ENCODE measurements around the gene MINDY4. TPM values are rescaled to one million over a fixed set of nuclear protein-coding genes. Genes with fewer than 3 reads are reported as not detected.

MINDY4 gene
- polyA plus RNA-seq, 3 donors: 0.15 to 0.17 TPM; not detected in 1

- Histone ChIP-seq H3K27me3 (ENCODE audit: control insufficient read depth in 2 of 2, insufficient read depth in 2 of 2, low read length in 2 of 2) (no peaks in the 10 kb centered on the region), H3K4me2 (replicated peaks; ENCODE audit: extremely low read depth, low read length, poor library complexity, severe bottlenecking) (no peak overlapping the region), H3K4me3 (replicated peaks in 1 of 3; ENCODE audit: low read depth in 2 of 3, low read length in 3 of 3) (no peak overlapping the region), H3K36me3 (replicated peaks in 1 of 2; ENCODE audit: control insufficient read depth in 1 of 2, insufficient read depth in 2 of 2, low read length in 2 of 2) (no peaks in the 10 kb centered on the region), H2AFZ (ENCODE audit: insufficient read depth, low read depth, low read length, poor library complexity, severe bottlenecking) (no peak overlapping the region), H3K4me1 (ENCODE audit: control insufficient read depth in 1 of 2, insufficient read depth in 2 of 2, low read length in 2 of 2) (no peaks in the 10 kb centered on the region), H3K9me3 (replicated peaks in 1 of 2; ENCODE audit: control insufficient read depth in 1 of 2, insufficient read depth in 1 of 2, low read length in 2 of 2) (no peaks in the 10 kb centered on the region), H4K20me1 (ENCODE audit: insufficient read depth, low read length) (no peaks in the 10 kb centered on the region), H3K27ac (ENCODE audit: low read depth in 1 of 2, low read length in 2 of 2) (no peak overlapping the region), H3K79me2 (ENCODE audit: insufficient read depth, low read length) (no peaks in the 10 kb centered on the region), H3K9ac (ENCODE audit: insufficient read depth, low read length, poor library complexity, severe bottlenecking) (no peak overlapping the region)
- DNase-seq: no peak
- H3K4me3 Mint-ChIP-seq: no peak overlapping the region
- TF ChIP-seq CTCF (IDR thresholded peaks at IDR 0.05): no peak
- WGBS (ENCODE audit: insufficient coverage): 100% methylated on average over 3 of the region's 6 CpGs
- H3K27ac Mint-ChIP-seq: no peak overlapping the region
- H3K27me3 Mint-ChIP-seq (ENCODE audit: low read depth in 3 of 3): peaks cover 0 to 5% (median 0%) of the 10 kb centered on the region in 3 donors
- H3K9me3 Mint-ChIP-seq: peaks cover 0 to 2% (median 0%) of the 10 kb centered on the region in 7 donors
- no peaks in the 10 kb centered on the region for H3K36me3 Mint-ChIP-seq
- H3K4me1 Mint-ChIP-seq: no peaks in the 10 kb centered on the region
- intact Hi-C loops (cut with micrococcal nuclease): no loop called here
Observed at GRCh38 chr7:30846378-30846777, 75.2 kb downstream of the MINDY4 start.

- no peak overlapping the region for H3K4me3 Mint-ChIP-seq
- Histone ChIP-seq H3K36me3 (replicated peaks in 1 of 2; ENCODE audit: control insufficient read depth in 1 of 2, insufficient read depth in 2 of 2, low read length in 2 of 2) (no peaks in the 10 kb centered on the region), H3K9me3 (replicated peaks in 1 of 2; ENCODE audit: control insufficient read depth in 1 of 2, insufficient read depth in 1 of 2, low read length in 2 of 2) (no peaks in the 10 kb centered on the region), H3K4me3 (replicated peaks in 1 of 3; ENCODE audit: low read depth in 2 of 3, low read length in 3 of 3) (no peak overlapping the region), H3K27ac (ENCODE audit: low read depth in 1 of 2, low read length in 2 of 2) (no peak overlapping the region), H3K9ac (ENCODE audit: insufficient read depth, low read length, poor library complexity, severe bottlenecking) (no peak overlapping the region), H3K79me2 (ENCODE audit: insufficient read depth, low read length) (no peaks in the 10 kb centered on the region), H3K4me1 (ENCODE audit: control insufficient read depth in 1 of 2, insufficient read depth in 2 of 2, low read length in 2 of 2) (no peaks in the 10 kb centered on the region), H3K4me2 (replicated peaks; ENCODE audit: extremely low read depth, low read length, poor library complexity, severe bottlenecking) (no peak overlapping the region), H4K20me1 (ENCODE audit: insufficient read depth, low read length) (no peaks in the 10 kb centered on the region), H3K27me3 (ENCODE audit: control insufficient read depth in 2 of 2, insufficient read depth in 2 of 2, low read length in 2 of 2) (no peaks in the 10 kb centered on the region), H2AFZ (ENCODE audit: insufficient read depth, low read depth, low read length, poor library complexity, severe bottlenecking) (no peak overlapping the region)
- H3K27me3 Mint-ChIP-seq (ENCODE audit: low read depth in 3 of 3): peaks cover 0 to 4% (median 0%) of the 10 kb centered on the region in 3 donors
- intact Hi-C loops (cut with micrococcal nuclease): no loop called here
- peaks cover 0 to 2% (median 0%) of the 10 kb centered on the region in 7 donors for H3K9me3 Mint-ChIP-seq
- no peak overlapping the region for H3K27ac Mint-ChIP-seq
- H3K36me3 Mint-ChIP-seq: no peaks in the 10 kb centered on the region
- H3K4me1 Mint-ChIP-seq: no peaks in the 10 kb centered on the region
- no peak for DNase-seq
- no peak for TF ChIP-seq CTCF (IDR thresholded peaks at IDR 0.05)
- 83% methylated on average over 4 of the region's 7 CpGs for WGBS (ENCODE audit: insufficient coverage)
Observed at GRCh38 chr7:30848121-30848855, 77.1 kb downstream of the MINDY4 start.
